Esophagus squamous epithelium (tissue), 5 donors: Measurements from ENCODE around the gene WDFY1. TPM values are rescaled to one million over a fixed set of nuclear protein-coding genes. Genes with fewer than 3 reads are reported as not detected.

Source experiments
- DNase-seq: peaks from one replicate; lab custom pipeline; 2025; lab: John Stamatoyannopoulos, UW
- H3K27ac ChIP-seq, 4 donors: fragments of 200-600 bp; sonication (generic); one replicate each; pipeline ENCODE4 v1.5.1; 2016 to 2019; ENCODE audit warnings: mild to moderate bottlenecking in 1 of 4
- H3K27me3 ChIP-seq, 4 donors: fragments of 200-600 bp; sonication (generic); 1 replicate in 3 of 4; 2 replicates in 1 of 4; pipeline versions ENCODE4 v1.5.1 to v1.6.0; 2017 to 2021; ENCODE audit warnings: antibody characterized with exemption in 1 of 4
- H3K36me3 ChIP-seq, 3 donors: fragments of 200-600 bp; sonication (generic); one replicate each; pipeline ENCODE4 v1.5.1; 2016 to 2019
- H3K4me1 ChIP-seq, 3 donors: fragments of 200-600 bp; sonication (generic); one replicate each; pipeline ENCODE4 v1.5.1; 2017 to 2019
- H3K4me3 ChIP-seq, 4 donors: fragments of 200-600 bp; sonication (generic); 1 replicate in 3 of 4; 2 replicates in 1 of 4; pipeline ENCODE4 v1.5.1; 2016 to 2019; ENCODE audit warnings: mild to moderate bottlenecking in 2 of 4, moderate library complexity in 1 of 4
- H3K9me3 ChIP-seq, 3 donors: fragments of 200-600 bp; sonication (generic); one replicate each; pipeline ENCODE4 v1.5.1; 2016 to 2019
- POLR2A ChIP-seq, 4 donors: fragments of 450-650 bp; IDR thresholded peaks; one replicate each; pipeline ENCODE4 v1.6.1; 2017; ENCODE audit warnings: antibody characterized with exemption in 4 of 4, mild to moderate bottlenecking in 4 of 4, moderate library complexity in 3 of 4
- WGBS, 2 donors: methylation state at CpG; one replicate each; pipeline ENCODE4 v1.1.5; 2018; 5-methylcytosine and 5-hydroxymethylcytosine counted together
- intact Hi-C: fragments of 100-400 bp; cut with DNase I; formaldehyde crosslinking; loops from one replicate; pipeline ENCODE4 v1.15.0; 2022
- total RNA-seq, 4 donors: library from RNA; depleted of rRNA; stranded (reverse); fragments of >200 nt; gene quantifications; one replicate each; pipeline ENCODE4 v1.1.0, GENCODE V29; 2016
- TF ChIP-seq, protein P1 (sequence below), 6 experiments: fragments of 450-650 bp in 4 of 6; fragments of 200-600 bp in 2 of 6; sonication (generic) in 2 of 6; IDR thresholded peaks; one replicate each; pipeline ENCODE4 v1.5.1; 2016 to 2019; ENCODE audit warnings: antibody characterized with exemption in 6 of 6, mild to moderate bottlenecking in 4 of 6, moderate library complexity in 4 of 6
- donor health status: DM: yes; HTN: yes; CAD: no.

The WDFY1 gene
- total RNA-seq, 4 donors from 2014 or later, result 13.8 to 36.4 (median 21.3) TPM

DNA sequence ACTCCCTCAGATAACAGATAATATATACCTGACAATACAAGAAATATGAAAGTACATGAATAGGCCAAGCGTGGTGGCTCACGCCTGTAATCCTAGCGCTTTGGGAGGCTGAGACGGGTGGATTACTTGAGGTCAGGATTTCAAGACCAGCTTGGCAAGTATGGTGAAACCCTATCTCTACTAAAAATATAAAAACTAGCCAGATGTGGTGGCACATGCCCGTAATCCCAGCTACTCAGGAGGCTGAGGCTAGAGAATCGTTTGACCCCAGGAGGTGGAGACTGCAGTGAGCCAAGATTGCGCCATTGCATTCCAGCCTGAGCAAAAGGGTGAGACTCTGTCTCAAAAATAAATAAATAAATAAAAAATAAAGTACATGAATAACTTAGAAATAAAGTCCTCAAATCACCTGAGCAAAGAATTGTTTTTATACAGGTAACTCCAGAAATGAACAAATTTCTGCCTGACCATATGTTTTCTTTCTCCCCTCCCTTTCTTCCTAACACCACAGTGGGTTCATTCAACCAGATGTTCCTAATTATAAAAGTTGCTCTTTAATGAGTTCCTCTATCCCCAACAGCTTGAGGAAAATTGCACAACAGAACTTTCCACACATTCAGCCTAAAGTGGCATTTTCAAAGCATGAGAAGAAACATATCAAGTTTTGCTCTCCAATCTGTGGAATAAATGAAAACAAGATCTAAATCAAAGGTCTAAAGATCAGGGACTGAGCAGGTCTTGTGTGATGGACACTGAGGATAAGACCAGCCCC, 74.1 kb downstream of the WDFY1 start:
- Histone ChIP-seq H3K4me3 (no peak overlapping the region), H3K4me1 (no peaks in the 10 kb centered on the region), H3K27ac (no peak overlapping the region), H3K9me3 (no peaks in the 10 kb centered on the region), H3K36me3 (peaks cover 0 to 53% (median 0%) of the 10 kb centered on the region in 3 donors), H3K27me3 (no peaks in the 10 kb centered on the region)
- 76 to 84% methylated on average over 7 of the region's 7 CpGs for WGBS, 2 donors
- TF ChIP-seq, protein P1, sequence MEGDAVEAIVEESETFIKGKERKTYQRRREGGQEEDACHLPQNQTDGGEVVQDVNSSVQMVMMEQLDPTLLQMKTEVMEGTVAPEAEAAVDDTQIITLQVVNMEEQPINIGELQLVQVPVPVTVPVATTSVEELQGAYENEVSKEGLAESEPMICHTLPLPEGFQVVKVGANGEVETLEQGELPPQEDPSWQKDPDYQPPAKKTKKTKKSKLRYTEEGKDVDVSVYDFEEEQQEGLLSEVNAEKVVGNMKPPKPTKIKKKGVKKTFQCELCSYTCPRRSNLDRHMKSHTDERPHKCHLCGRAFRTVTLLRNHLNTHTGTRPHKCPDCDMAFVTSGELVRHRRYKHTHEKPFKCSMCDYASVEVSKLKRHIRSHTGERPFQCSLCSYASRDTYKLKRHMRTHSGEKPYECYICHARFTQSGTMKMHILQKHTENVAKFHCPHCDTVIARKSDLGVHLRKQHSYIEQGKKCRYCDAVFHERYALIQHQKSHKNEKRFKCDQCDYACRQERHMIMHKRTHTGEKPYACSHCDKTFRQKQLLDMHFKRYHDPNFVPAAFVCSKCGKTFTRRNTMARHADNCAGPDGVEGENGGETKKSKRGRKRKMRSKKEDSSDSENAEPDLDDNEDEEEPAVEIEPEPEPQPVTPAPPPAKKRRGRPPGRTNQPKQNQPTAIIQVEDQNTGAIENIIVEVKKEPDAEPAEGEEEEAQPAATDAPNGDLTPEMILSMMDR (IDR thresholded peaks at IDR 0.05), result no peak
- TF ChIP-seq POLR2A (IDR thresholded peaks at IDR 0.05), result no peak
- no peak for DNase-seq
- intact Hi-C loops, result no loop called here

DNA sequence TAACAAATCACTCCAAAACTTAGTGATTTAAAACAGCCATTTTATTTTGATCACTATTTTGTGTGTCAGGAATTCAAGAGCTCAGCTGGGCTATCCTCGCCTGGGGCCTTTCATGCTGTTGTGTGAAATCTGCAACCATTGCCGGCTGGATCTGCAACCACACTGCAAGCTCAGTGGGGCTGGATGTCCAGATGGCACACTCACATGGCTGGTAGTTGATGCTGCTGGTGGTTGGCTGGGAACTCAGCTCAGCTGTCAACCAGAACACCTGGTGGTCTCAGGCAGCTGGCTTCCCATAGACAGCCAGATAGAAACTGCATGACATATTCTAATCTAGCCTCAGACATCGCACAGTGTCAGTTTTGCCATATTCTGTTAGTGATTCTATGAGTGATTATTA, 77.1 kb downstream of the WDFY1 start:
- Histone ChIP-seq H3K27ac (no peak overlapping the region), H3K27me3 (no peaks in the 10 kb centered on the region), H3K9me3 (no peaks in the 10 kb centered on the region), H3K4me3 (no peak overlapping the region), H3K36me3 (peaks cover 0 to 23% (median 0%) of the 10 kb centered on the region in 3 donors), H3K4me1 (no peaks in the 10 kb centered on the region)
- whole genome bisulfite sequencing, 2 donors, result 74 to 100% methylated on average over 1 to 3 of the region's 3 CpGs
- intact Hi-C loops, result no loop called here
- DNase-seq, result no peak
- no peak for TF ChIP-seq POLR2A (IDR thresholded peaks at IDR 0.05)
- TF ChIP-seq, protein P1 (IDR thresholded peaks at IDR 0.05), result no peak

DNA sequence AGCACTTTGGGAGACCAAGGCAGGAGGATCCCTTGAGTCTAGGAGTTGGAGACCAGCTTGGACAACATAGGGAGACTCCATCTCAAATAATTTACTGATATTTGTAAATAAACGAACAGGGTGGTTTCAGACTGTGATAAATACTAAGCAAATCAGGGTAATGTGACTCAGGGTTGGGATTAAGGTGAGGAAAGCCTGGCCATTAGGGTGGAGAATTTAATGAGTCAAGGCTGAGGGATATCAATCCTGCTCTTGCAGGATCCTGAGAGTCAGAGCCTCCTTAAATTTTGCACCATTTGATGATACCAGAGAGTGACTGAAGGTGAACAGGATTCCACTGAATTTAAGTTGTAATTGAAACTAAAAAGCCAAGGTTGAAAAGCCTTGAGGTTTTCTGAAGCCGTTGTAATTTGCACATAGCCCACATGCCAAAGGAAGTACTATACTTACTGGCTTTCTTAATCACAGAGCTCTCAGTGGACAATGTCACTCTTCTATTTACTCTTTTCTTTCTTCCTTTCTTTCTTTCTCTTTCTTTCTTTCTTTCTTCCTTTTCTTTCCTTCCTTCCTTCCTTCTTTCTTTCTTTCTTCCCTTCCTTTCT, 79.1 kb downstream of the WDFY1 start:
- 35 to 50% methylated on average over 2 of the region's 2 CpGs for WGBS, 2 donors
- no peaks in the 10 kb centered on the region for H3K9me3 ChIP-seq
- H3K4me1 ChIP-seq, result peaks cover 0 to 8% (median 4%) of the 10 kb centered on the region in 3 donors
- no peaks in the 10 kb centered on the region for H3K27me3 ChIP-seq
- H3K4me3 ChIP-seq, result no peak overlapping the region
- TF ChIP-seq POLR2A (IDR thresholded peaks at IDR 0.05), result no peak
- TF ChIP-seq, protein P1 (IDR thresholded peaks at IDR 0.05), result no peak
- H3K27ac ChIP-seq, result no peak overlapping the region
- intact Hi-C loops, result no loop called here
- no peak for DNase-seq
- peaks cover 0 to 13% (median 0%) of the 10 kb centered on the region in 3 donors for H3K36me3 ChIP-seq

DNA sequence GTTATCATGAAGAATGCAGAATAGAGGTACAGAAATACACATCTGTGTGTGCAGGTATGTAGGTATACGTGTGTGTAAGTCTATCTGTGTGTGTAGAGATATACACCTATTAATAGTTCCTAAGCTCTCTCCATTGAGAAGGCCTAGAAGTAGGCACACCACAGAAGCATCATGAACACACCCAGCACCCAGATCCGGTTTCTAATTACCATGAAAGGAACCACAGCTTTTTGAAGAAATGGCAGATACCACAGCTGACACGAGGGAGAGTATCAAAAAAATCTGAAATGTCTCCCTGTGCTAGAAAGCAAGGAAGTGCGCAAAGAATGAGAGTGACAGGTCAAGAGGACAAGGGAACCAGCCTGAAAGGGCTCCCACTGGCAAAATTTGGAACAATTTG, 80.0 kb downstream of the WDFY1 start:
- DNase-seq, result no peak
- H3K27ac ChIP-seq, result no peak overlapping the region
- intact Hi-C loops, result no loop called here
- H3K36me3 ChIP-seq, result peaks cover 0 to 4% (median 0%) of the 10 kb centered on the region in 3 donors
- H3K27me3 ChIP-seq, result no peaks in the 10 kb centered on the region
- peaks cover 0 to 14% (median 4%) of the 10 kb centered on the region in 3 donors for H3K4me1 ChIP-seq
- H3K4me3 ChIP-seq, result no peak overlapping the region
- WGBS, 2 donors, result 81 to 86% methylated on average over 4 of the region's 4 CpGs
- TF ChIP-seq, protein P1 (IDR thresholded peaks at IDR 0.05), result no peak
- no peak for TF ChIP-seq POLR2A (IDR thresholded peaks at IDR 0.05)
- H3K9me3 ChIP-seq, result no peaks in the 10 kb centered on the region

DNA sequence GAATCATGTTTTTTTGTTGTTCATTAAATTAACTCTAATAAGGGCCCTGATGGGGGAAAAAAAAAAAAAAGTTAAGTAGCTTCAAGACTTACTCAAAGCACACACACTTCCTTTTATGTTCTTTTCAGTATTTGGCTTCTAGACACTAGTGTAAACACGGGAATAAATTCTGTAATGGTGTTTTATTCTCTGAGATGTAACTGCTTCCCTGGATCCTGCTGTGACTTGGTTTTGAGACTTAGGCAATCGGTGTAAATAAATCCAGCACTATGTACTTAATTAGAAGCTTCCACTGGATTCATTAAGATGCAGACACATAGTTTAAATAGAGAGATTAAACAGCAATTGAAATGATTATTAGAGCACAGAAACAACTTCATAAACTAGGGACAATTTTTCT, 81.6 kb downstream of the WDFY1 start:
- H3K36me3 ChIP-seq, result no peaks in the 10 kb centered on the region
- intact Hi-C loops, result no loop called here
- no peak for TF ChIP-seq POLR2A (IDR thresholded peaks at IDR 0.05)
- TF ChIP-seq, protein P1 (IDR thresholded peaks at IDR 0.05), result no peak
- DNase-seq, result no peak
- H3K27me3 ChIP-seq, result no peaks in the 10 kb centered on the region
- H3K4me3 ChIP-seq, result no peak overlapping the region
- no peaks in the 10 kb centered on the region for H3K9me3 ChIP-seq
- H3K4me1 ChIP-seq, result peaks cover 0 to 14% (median 4%) of the 10 kb centered on the region in 3 donors
- H3K27ac ChIP-seq, result no peak overlapping the region
- 44 to 47% methylated on average over 2 of the region's 2 CpGs for WGBS, 2 donors
